Measurements from ENCODE around the gene ACTMAP. TPM values are rescaled to one million over a fixed set of nuclear protein-coding genes. Genes with fewer than 3 reads are reported as not detected.
"Not testable (repeated sequence)": the region's sequence is repeated elsewhere in the genome, so short reads cannot be mapped to it uniquely, and the experiment has no call there.

ACTMAP gene
- total and polyA plus RNA-seq, 2 of the 8 experiments (the other 6 are each of a cell fraction or from before 2014, with no cell fraction given), result 24.1 to 26.5 TPM

DNA sequence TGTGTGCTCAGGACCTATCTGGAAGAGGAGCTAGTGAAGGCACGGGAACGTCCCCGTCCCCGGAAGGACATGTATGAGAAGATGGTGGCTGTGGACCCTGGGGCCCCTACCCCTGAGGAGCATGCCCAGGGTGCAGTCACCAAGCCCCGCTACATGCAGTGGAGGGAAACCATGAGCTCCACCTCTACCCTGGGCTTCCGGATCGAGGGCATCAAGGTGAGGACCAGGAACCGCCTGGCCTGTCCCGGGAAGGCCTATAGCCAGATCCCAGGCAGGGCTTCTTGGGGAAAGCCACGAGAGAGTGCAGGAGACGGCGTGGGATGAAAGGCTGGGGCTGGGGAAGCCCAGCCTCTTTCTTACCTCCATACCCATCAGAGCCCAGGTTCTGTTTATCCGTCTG lies 17.1 kb downstream of the ACTMAP start (continued):
- no peak for TF ChIP-seq ZNF274 (IDR thresholded peaks at IDR 0.05; ENCODE audit: borderline replicate concordance, extremely low read depth, low read length)
- TF ChIP-seq RFX5 (IDR thresholded peaks at IDR 0.05; ENCODE audit: borderline replicate concordance, low read depth, low read length), result no peak
- TF ChIP-seq GTF2F1 (IDR thresholded peaks at IDR 0.05; ENCODE audit: borderline replicate concordance, low read depth, low read length), result no peak

DNA sequence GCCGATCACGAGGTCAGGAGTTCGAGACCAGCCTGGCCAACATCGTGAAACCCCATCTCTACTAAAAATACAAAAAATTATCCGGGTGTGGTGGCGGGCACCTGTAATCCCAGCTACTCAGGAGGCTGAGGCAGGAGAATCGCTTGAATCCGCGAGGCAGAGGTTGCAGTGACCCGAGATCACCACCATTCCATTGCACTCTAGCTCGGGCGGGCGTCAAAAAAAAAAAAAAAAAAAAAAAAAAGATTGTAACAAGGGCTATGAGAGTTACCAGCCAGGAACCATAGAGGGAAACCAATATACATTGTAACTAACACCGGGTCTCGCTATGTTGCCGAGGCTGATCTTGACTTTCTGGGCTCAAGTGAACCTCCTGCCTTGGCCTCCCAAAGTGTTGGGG lies 18.0 kb downstream of the ACTMAP start:
- H2BK20ac ChIP-seq (ENCODE audit: low read length); FAIRE-seq; H2AK5ac ChIP-seq (ENCODE audit: low read depth, low read length); H3K9me3 ChIP-seq (ENCODE audit: insufficient read depth in 2 of 2, low read depth in 1 of 2, low read length in 1 of 2); H3K27me3 ChIP-seq (replicated peaks in 1 of 4; ENCODE audit: control insufficient read depth in 3 of 4, extremely low read depth in 1 of 4, insufficient read depth in 3 of 4, low read length in 3 of 4); H3K79me1 ChIP-seq (ENCODE audit: low read depth, low read length); H2BK12ac ChIP-seq (ENCODE audit: low read depth, low read length); H2BK5ac ChIP-seq (ENCODE audit: low read depth, low read length); H3K23ac ChIP-seq (ENCODE audit: insufficient read length); H3K4me1 ChIP-seq (replicated peaks in 1 of 4; ENCODE audit: control insufficient read depth in 3 of 4, insufficient read depth in 4 of 4, low read length in 3 of 4); H4K20me1 ChIP-seq (replicated peaks in 1 of 2; ENCODE audit: control insufficient read depth in 1 of 2, insufficient read depth in 2 of 2, low read length in 2 of 2); H3K27ac ChIP-seq (ENCODE audit: low read depth, low read length); H3K4ac ChIP-seq (replicated peaks; ENCODE audit: insufficient read length, low read depth, low read length); H4K8ac ChIP-seq (ENCODE audit: extremely low read depth, insufficient read depth, low read length); H3K4me2 ChIP-seq (ENCODE audit: insufficient read depth in 1 of 2, low read depth in 2 of 2, low read length in 2 of 2); H3K18ac ChIP-seq (ENCODE audit: extremely low read depth, low read length); H2AFZ ChIP-seq (ENCODE audit: low read length); H2BK120ac ChIP-seq (replicated peaks; ENCODE audit: low read depth, low read length); H3K79me2 ChIP-seq (ENCODE audit: control insufficient read depth in 1 of 2, insufficient read depth in 2 of 2, low read length in 2 of 2); H3K4me3 ChIP-seq (ENCODE audit: extremely low read depth in 1 of 4, insufficient read depth in 2 of 4, low read depth in 3 of 4, low read length in 4 of 4); H3K23me2 ChIP-seq (ENCODE audit: low read depth, low read length); H4K5ac ChIP-seq (ENCODE audit: insufficient read length, low read depth, low read length); H2BK15ac ChIP-seq (ENCODE audit: low read length); H3K9ac ChIP-seq (replicated peaks in 1 of 4; ENCODE audit: extremely low read depth in 1 of 4, low read depth in 3 of 4, low read length in 3 of 4); H4K91ac ChIP-seq (replicated peaks; ENCODE audit: insufficient read length, low read length); H3K56ac ChIP-seq (replicated peaks; ENCODE audit: insufficient read length, low read depth, low read length); DNase-seq (ENCODE audit: low read depth in 1 of 2, low spot score in 2 of 2); H3K14ac ChIP-seq (ENCODE audit: insufficient read length): not testable (repeated sequence)
- WGBS, 2 experiments (ENCODE audit: extremely low coverage in 1 of 2, insufficient coverage in 1 of 2, insufficient read length in 1 of 2, insufficient replicate concordance in 2 of 2, low coverage in 1 of 2, low lambda C conversion rate in 2 of 2, missing lambda C conversion rate in 1 of 2), result 93% methylated on average over 16 of the region's 16 CpGs; no CpG with 5 or more reads in 1 of the 2 experiments
- ChIA-PET POLR2A (ENCODE audit: partially characterized antibody) (interaction anchor here (1.0 to 2.1 kb wide), 3 partner anchors 11 to 92 kb away, joined by 3 to 9 read pairs (median 3); no protein-coding TSS in a partner anchor), CTCF (ENCODE audit: partially characterized antibody) (interaction anchor here (1.0 to 2.3 kb wide), 3 partner anchors 10 to 15 kb away, joined by 3 to 10 read pairs (median 4); partner anchors contain the start of genes COQ8B and ITPKC)
- H3K36me3 ChIP-seq (ENCODE audit: control insufficient read depth in 2 of 4, insufficient read depth in 4 of 4, low read length in 3 of 4), result peaks cover 4 to 34% (median 20%) of the 10 kb centered on the region in 4 experiments; a peak in 6 of 8 replicates

All from H1 (cell line).